ENCODE results near the gene MAP1B. TPM values are rescaled to one million over a fixed set of nuclear protein-coding genes. Genes with fewer than 3 reads are reported as not detected.

MAP1B gene
- polyA plus RNA-seq, 3 donors: 12.1 to 13.7 (median 12.3) TPM

DNA sequence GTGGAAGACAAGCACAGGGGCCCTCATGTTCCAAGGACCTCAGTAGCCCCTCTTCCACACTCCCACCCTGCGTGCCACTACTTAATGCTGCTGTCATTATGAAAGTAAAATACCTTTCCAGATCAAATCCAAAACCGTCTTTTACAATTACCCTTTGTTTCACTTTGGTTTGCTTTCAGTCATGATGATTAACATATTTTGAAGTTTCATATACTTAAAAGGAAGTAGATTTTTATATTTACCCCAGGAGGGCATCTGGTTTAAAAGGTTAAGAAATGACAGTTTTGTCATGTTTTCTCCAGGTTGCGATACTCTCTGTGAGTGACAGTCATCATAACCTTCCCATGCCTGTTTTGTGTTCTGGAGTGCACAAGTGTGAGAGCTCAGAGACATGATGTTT is 13.5 kb upstream of the MAP1B start:
- DNase-seq (ENCODE audit: low read depth in 3 of 3, low spot score in 2 of 3): no peak

DNA sequence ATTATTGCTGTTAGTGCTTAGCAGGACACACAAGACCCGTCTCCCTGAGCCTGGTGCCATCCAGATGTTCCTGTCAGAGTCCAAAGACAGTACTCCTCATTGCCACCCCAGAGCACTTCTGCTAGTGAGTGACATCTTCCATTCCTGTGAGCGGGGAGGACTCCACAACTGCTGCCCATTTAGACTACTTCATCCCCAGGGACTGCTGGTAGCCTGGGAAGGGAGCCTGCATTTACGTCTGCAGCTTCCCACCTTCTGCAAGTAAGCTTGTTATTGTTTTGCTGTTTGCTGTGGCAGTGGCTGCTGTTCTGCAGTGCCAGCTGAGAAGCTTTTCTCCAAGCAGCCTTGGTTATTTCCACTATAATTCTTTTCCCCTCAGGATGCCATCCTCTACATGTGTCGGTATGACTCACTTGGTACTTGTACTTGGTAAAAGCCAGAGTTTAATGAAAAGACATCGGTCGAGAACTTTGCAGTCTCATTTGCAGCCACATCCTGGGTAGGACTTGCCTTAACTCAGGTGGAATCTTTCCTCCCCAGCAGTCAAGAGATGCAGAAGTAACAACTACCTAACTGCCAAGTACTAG is 10.6 kb upstream of the MAP1B start:
- DNase-seq (ENCODE audit: low read depth in 3 of 3, low spot score in 2 of 3): no peak

DNA sequence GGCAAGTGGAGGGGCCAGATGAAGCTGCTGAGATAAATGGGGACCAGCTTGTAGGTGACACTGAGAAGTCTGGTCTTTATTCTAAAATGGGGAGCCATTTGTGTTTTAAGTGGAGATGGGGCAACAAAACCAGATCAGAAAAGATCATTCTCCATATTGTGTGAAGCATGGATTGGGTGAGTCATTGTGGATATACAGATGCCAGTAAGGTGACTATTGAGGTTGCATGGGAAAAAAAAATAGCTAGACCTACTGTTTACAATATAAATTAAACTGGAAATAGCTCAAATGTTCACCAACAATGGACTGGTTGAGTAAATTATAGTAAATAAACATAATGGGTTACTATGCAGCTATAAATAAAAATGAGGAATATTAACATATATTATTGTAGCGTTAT is 5.4 kb upstream of the MAP1B start:
- DNase-seq (ENCODE audit: low read depth in 3 of 3, low spot score in 2 of 3): no peak

DNA sequence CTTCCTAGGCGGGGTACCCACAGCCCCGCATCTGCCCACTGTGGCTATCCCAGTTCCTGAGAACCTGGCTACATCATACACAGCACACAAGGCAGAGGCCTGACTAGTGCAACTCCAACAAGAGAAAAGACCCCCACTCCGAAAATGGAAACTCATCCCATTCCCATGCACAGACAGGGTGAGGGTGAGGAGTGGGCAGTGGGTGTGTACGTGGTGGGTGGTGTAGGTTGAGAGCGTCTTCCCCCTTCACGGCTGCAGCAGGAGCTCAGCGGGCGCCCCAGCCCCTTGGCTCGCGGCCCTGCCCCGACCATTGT is 501 bp upstream of the MAP1B start:
- DNase-seq (ENCODE audit: low read depth in 3 of 3, low spot score in 2 of 3): no peak

DNA sequence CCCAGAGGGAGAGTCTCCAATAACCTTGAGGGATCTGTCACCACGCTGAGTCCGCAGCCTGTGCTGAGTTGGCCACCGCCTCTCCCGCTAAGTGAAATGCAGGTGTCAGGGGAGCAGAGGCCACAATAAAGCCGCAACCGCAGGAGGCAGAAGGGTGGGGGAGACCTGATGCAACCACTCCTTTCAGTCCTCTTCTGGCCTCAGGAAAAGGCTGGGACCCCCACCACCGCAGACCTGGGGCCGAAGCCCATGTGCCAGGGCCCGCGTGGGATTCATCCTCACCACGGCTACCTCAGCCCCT is 576 bp downstream of the MAP1B start:
- peak in 2 of 3 donors; percentile 12 to 26 for DNase-seq (ENCODE audit: low read depth in 3 of 3, low spot score in 2 of 3)

DNA sequence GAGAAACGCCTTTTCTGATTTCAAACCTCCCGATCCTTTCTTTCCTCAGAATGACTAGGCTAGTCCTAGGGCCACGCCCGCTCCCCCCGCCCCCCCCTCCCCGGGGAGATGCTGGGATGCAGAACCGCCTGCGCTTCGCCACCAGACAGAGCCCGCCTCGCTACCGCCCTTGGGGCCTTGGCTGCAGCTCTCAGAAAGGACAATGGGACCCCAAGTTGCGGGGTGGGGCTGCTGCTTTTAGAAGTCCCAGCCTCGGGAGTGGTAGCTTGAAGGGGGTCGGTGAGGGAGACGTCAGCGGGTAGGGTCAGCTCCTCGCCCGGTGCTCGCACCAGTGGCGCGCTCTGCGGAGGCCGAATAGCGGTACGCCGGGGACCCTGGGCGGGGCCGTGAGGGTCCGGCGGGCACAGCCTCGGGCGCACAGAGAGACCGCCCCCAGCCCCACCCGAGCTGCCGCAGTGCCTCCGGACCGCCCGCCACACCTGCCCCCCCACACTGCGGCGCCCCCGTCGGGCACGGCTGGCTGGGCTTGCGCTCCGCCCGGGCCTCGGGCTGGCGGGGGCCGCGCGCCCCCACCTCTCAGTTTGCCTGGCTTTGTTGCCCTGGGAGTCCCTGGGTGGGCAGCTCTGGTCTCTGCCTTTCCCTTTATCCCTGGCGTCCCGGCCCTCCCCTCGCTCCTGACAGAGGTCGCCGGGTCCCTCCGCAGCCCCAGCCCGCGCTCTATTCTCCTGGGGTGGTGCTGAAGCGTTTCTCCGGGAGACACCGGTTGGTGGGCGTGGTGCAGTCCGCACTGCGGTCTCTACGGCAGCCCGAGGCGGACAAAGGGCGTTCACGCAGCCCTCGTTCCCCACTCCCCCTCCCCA is 1.2 kb downstream of the MAP1B start:
- peak in 2 of 3 donors; percentile 48 to 55 for DNase-seq (ENCODE audit: low read depth in 3 of 3, low spot score in 2 of 3)

DNA sequence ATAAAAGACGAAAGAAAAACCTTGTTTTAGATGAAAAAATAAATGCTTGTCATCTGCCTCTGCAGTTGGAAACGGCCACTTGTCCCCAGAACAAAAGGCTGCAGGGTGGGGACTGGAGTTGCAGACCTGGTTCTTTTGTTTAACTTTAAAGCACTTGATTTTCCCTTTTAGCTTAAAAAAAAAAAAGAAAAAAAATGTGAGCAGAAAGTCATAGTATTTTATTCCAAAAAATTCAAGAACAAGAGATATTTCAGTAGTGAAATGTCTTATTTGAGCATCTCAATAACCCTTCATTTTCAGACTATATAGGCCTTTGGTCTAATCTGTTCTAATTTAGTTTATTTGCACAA is 1.8 kb downstream of the MAP1B start:
- no peak for DNase-seq (ENCODE audit: low read depth in 3 of 3, low spot score in 2 of 3)

DNA sequence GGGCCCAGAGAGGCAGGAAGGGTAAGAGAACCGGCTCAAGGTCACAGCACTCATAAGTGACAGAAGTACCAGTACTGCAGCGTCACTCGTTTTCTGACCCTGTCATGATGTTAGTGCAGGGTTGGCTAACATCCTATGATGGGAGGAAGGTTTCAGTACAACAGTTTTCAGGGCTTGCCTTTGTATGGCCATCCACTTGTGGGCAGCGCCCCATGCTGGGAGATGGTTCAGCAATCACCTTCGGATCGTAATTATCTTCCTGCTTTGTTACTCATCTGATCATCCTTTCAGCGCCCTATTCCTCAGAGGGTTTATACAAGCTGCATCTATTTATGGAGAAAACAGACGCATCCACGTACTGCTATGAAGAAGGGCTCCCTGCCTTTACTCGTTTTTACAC is 2.4 kb downstream of the MAP1B start:
- DNase-seq (ENCODE audit: low read depth in 3 of 3, low spot score in 2 of 3): no peak

DNA sequence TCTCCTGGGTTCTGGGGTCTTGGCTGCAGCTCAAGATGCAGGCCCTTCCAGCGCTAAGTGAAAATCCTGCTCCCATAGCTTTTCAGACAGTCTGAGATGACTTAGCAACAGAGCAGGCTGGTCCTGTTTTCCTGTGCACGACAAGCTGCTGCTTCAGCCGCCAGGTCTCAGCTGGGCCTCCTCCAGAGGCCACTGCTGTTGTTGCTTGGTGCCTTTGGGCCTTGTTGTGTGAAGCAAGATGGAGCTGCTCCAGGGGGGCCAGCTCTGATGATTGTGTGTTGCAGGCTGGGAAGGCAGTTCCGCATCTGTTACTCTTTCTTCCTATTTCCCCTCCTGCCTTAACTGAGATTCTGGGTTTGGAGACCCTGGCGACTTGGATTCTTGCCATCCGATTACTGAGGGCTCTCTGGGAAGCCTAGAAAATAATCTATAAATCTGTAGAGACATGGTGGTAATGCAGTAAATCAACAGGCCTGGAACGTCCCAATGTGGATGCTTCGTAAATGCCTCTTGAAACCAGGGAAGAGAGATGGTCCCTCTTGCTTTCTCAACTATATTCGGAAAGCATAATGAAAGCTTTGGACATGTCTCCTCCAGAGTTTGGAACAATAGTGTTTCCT is 3.2 kb downstream of the MAP1B start:
- DNase-seq (ENCODE audit: low read depth in 3 of 3, low spot score in 2 of 3): no peak

DNA sequence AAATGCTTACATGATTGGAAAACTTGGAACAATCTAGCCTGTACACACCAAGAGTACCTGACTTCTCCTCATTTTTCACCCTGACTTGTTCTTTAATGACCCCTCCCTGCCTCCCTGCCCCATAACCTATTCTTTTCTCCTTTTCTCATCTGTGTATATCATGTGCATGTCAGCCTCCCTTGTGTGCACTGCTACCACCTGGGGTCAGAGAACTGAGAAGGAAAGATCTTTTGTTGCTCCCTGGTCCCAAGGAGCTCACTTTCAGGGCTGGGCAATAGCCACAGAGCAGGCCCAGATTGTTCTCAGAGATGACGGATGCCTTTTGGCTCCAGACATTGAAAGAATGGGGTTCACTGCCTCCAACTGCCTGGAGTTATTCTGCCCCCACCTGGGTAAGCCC is 5.1 kb downstream of the MAP1B start:
- DNase-seq (ENCODE audit: low read depth in 3 of 3, low spot score in 2 of 3): no peak

DNA sequence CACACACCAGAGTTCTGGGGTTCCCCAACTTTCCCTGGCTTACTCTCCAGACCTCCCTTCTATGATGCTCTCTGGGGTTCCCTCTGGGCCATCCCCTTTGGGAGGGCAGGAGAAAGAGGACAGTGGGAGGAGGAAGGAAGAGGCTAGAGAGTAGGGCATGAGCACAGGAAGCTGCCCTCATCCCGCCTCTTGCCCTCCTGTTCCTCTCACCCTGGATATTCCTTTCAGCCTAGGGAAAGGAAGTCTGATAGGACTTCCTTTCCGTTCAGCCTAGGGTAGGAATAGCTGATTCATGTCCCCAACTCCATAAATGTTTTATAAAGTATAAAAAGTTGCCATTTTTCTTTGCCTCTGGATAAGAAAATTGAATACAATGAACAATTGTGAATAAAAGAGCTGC is 7.4 kb downstream of the MAP1B start:
- DNase-seq (ENCODE audit: low read depth in 3 of 3, low spot score in 2 of 3): no peak

DNA sequence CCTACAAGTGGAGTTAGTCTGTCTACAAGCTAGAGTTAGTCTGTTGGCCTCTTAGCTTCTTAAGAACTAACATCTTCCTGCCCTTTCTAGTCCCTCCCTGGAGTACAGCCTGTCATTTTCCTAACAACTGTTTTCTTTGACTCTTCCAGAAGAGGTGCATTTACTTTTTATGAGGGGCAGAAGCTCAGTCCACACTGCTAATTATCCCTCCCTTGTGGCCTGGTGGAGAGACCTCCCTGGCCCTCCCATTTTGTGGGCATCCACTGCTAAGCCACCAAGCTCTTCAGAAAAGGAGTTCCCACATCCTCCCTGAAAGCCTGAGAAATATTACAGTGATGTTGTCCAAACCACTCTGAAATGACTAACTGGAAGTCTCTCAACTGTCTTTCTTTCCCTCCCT is 8.0 kb downstream of the MAP1B start:
- DNase-seq (ENCODE audit: low read depth in 3 of 3, low spot score in 2 of 3): no peak

DNA sequence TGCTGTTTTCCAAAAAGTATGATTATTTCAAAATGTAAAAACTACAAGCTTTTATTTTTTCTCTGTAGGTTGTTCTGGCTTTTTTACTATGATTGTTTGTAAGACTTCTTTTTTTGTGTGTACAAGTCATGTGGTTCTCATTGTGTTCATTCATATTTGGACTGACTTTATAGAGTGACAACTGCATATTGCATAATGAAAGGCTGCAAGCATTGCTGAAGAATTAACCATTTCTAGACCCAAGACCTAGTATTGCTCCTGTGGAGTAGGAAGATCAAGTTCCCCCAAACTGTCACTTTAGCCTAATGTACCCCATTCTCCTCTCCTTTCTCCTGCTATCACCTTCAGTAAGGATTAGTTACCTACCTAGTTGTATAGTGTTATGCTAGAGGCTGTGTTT is 10.0 kb downstream of the MAP1B start:
- DNase-seq (ENCODE audit: low read depth in 3 of 3, low spot score in 2 of 3): no peak

DNA sequence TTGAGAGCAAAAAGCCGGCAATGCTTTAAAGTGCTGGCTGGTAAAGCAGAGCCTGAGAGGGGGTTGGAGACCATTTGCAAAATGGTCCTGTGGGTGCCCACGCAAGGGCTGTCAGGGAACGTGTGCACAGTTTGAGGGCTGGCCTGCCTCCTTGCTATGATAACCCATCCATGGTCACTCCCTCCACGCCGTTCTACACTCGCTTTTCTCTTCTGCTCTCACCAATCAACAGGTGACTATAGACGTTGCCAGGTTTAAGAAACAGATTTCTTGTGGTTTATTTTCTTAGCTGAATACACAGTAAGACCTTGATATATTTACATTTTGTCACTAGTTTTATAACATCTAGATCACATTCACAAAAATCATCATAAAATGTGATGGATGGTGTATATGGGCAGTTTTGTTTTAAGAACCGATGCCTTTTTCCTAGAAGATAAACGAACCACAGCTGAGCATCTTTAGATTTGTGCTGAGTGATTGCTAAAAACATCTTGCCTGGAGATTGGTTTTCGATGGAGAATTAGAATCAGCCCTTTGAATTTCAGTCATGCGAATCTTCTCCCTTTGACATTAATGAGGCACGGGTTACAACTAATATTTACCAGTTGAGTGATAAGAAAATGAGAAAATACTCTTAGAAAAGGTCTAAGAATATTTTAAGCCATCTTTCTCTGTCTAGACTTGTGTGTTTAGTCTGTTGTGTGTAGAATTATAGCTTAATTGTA is 13.9 kb downstream of the MAP1B start:
- no peak for DNase-seq (ENCODE audit: low read depth in 3 of 3, low spot score in 2 of 3)

DNA sequence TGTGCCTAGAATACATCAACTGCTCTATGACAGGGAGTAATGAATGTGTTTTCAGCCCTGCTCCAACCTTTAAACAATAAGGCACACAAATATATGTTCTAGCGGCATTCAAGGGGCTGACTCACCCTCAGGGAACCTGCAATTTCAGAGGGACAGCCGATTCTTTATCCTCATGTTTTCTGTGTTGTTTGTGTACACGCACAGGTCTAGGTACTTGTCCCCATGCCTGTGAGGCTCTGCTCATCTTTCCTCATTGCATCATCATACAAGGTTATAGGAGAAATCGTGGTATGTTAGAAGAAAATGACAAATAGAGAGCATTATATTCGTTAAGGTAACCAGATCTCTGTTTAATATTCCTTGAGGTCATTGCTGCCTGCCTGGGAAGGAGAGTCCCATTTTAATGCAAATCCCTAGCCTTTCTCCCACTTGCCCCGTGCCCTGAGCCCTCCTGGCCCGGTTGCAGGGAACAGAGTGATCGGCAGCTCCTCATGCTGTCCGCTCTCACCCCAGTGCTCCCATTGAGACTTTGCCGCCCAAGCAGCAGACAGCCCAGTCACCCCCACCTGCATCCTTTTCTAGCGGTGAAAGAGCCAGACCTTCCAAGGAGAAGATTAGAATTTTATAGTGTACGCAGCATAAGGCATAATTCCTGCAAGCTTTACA is 14.6 kb downstream of the MAP1B start:
- DNase-seq (ENCODE audit: low read depth in 3 of 3, low spot score in 2 of 3): no peak

DNA sequence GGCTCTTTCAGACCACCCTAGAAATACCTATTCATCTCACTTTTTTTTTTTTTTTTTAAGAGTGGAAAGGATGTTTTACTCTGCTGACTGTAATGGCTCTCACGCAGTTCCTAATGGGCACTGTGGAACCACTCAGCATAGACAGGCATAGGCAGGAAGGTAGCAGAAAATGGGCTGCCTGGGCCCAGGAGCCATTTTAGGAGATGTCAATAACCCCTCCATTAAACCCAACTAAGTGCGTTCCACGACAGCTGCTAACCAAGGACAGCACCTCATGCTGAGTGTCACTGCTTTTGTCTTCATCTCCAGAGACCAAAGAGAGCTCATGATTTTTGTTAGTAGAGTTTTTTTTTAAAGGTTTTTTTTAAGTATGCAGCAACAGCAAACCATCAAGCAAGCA is 15.3 kb downstream of the MAP1B start:
- no peak for DNase-seq (ENCODE audit: low read depth in 3 of 3, low spot score in 2 of 3)

DNA sequence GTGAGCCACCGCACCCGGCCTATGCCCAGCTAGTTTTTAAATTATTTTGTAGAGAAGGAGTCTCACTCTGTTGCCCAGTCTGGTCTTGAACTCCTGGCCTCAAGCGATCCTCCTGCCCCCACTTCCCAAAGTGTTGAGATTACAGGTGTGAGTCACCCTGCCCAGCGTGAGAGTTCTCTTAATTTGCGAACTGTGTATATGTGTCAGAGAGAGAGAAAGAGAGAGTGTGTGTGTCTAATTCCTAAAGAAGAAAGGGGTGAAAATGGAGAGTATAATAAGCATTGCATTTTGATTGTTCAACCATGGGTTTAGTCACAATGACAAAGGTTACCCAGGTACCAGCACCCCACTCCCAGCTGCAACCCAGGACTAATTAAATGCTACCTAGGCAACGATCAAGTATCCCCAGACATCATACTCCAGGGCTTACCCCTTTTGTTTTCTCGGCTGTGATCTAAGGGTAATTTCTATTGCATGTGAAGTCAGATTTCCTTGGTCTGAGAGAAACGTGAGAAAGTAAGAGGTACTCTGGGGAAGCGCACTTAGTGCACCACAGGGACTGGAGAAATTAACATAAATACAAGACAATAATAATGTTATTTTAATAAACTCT is 16.6 kb downstream of the MAP1B start:
- DNase-seq (ENCODE audit: low read depth in 3 of 3, low spot score in 2 of 3): no peak

DNA sequence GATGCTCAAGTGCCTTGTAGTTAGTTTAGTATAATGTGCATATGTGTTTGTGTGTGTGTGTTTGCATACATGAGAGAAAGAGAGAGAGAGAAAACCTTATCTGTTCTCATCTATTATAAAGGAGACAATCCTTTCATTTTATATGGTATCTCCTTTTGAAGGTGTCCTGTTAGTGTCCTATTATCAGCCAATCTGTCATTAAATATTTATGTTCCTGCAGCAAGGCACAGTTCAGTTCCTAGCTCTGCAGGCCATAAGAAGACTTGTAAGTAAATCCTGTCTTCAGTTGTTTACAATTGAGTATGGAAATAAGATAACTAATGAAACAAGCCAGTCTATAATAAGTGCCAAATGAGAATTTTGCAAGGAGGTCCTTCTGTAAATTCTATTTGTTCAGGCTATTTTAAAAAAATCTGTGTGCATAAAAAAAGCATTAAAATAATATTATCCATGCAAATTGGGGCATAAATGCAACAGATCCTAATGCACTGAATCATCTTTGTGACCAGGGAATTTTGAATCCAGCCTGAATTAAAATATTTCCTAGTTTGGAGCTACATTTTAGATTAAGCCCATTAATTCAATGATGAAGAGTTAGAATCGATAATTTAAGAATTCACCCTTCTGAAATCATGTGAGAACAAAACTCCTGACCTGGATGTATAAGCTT is 18.1 kb downstream of the MAP1B start:
- DNase-seq (ENCODE audit: low read depth in 3 of 3, low spot score in 2 of 3): no peak

DNA sequence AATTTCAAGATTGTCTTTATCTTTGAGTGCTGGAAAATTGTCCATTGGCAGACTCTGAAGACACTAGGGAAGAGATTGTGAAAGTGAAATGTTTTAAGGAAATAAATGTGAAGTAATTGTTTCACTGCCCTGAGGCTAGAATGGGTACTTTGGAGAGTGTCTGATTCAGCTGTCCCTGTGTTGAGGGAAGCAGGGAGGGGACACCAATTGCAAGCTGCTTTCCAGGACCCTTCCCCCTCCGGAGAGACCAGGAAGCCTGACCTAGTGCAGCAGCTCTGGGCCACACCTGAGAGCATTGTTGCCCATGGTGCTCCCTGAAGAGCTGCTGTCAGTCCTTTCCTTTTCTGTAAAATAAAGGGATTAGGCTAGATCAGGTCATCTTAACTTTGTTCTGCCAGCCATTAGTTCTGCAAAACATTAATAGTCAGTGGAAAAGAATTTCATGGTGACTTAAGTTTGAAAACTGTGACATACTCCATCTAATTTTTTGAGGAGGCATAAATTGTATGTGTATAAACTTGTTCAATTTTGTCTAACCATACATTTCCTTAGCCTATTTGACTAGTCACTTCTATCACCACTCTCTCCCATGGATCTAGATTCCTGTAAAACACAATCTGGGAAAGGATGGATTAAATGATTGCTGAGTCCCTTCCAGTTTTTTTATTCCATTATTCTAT is 18.8 kb downstream of the MAP1B start:
- no peak for DNase-seq (ENCODE audit: low read depth in 3 of 3, low spot score in 2 of 3)

DNA sequence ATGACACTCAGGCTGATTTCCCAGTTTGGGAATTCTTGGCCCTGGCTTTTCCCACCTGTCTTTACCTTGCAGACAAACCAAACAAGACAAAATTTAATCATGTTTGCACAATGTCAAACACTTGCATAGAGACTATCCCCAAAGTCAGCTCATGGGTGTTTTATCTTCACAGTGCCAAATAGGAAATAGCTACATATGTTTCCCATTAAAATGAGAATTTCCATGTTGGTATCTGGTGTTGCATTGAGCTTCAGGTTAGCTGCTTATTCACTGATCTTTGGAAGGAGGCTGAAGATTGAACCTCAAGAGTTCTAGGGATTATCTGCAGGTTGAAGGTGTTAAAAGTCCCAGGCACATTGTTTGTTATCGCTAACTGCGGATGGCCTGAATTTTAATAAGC is 19.5 kb downstream of the MAP1B start:
- DNase-seq (ENCODE audit: low read depth in 3 of 3, low spot score in 2 of 3): no peak

Data from right renal cortex interstitium (tissue), 3 donors.